Small intestine (tissue), 7 donors: ENCODE data around the gene CEP112. TPM values are rescaled to one million over a fixed set of nuclear protein-coding genes. Genes with fewer than 3 reads are reported as not detected.

Experiments used
- DNase-seq, 2 donors: peaks; one replicate each; pipeline versions ENCODE4 v3.0.0 to v3.0.0-alpha.2; 2013
- FAIRE-seq: peaks from 2 replicates; lab custom pipeline; 2012; peaks lifted over from hg19 to GRCh38; lab: Jason Lieb, UNC
- H3K27ac ChIP-seq, 3 donors: one replicate each; pipeline ENCODE4 v1.5.1; 2013; ENCODE audit warnings: low read length in 2 of 3, mild to moderate bottlenecking in 2 of 3, control low read depth in 1 of 3, inconsistent platforms in 1 of 3, low read depth in 1 of 3, moderate library complexity in 1 of 3
- H3K27me3 ChIP-seq, 3 donors: one replicate each; pipeline ENCODE4 v1.6.1; 2013; ENCODE audit warnings: low read length in 3 of 3, inconsistent platforms in 1 of 3; ENCODE audit not compliant: control insufficient read depth in 3 of 3, insufficient read depth in 3 of 3
- H3K36me3 ChIP-seq, 3 donors: one replicate each; pipeline ENCODE4 v1.6.1; 2013; ENCODE audit warnings: low read length in 3 of 3, inconsistent platforms in 1 of 3, low read depth in 1 of 3, mild to moderate bottlenecking in 1 of 3, moderate library complexity in 1 of 3; ENCODE audit not compliant: control insufficient read depth in 3 of 3, insufficient read depth in 2 of 3
- H3K4me1 ChIP-seq, 3 donors: one replicate each; pipeline ENCODE4 v1.6.1; 2013; ENCODE audit warnings: low read length in 2 of 3, inconsistent platforms in 1 of 3, low read depth in 1 of 3, mild to moderate bottlenecking in 1 of 3, moderate library complexity in 1 of 3; ENCODE audit not compliant: control insufficient read depth in 3 of 3, insufficient read depth in 2 of 3
- H3K4me3 ChIP-seq, 3 donors: one replicate each; pipeline ENCODE4 v1.5.1; 2013; ENCODE audit warnings: low read length in 3 of 3, control low read depth in 1 of 3, inconsistent platforms in 1 of 3, low read depth in 1 of 3, mild to moderate bottlenecking in 1 of 3, moderate library complexity in 1 of 3
- H3K9me3 ChIP-seq, 2 donors: one replicate each; pipeline ENCODE4 v1.6.1; 2013; ENCODE audit warnings: low read depth in 1 of 2, low read length in 1 of 2; ENCODE audit not compliant: control insufficient read depth in 2 of 2, insufficient read depth in 1 of 2
- WGBS, 3 donors: extraction: QIAGEN DNeasy Blood & Tissue Kit; methylation state at CpG; one replicate each; pipeline ENCODE4 v1.1.7; 2013; 5-methylcytosine and 5-hydroxymethylcytosine counted together
- polyA plus RNA-seq, 4 donors: library from polyadenylated mRNA; stranded (reverse) in 3 of 4; unstranded in 1 of 4; fragments of 200-250 nt in 3 of 4; fragments of 120-200 nt in 1 of 4; gene quantifications; one replicate each; pipeline versions ENCODE4 v1.2.1 to v1.2.3, GENCODE V29; 2013
- donor health status: healthy with polysubstance abuse.
- donor health status: control.
- donor health status: control.
- donor health status: Bipolar disorder and iron deficiency.
- donor health status: healthy.

Gene CEP112
- polyA plus RNA-seq, 4 donors: 2.4 to 3.6 (median 3.5) TPM; not detected in 1

DNA sequence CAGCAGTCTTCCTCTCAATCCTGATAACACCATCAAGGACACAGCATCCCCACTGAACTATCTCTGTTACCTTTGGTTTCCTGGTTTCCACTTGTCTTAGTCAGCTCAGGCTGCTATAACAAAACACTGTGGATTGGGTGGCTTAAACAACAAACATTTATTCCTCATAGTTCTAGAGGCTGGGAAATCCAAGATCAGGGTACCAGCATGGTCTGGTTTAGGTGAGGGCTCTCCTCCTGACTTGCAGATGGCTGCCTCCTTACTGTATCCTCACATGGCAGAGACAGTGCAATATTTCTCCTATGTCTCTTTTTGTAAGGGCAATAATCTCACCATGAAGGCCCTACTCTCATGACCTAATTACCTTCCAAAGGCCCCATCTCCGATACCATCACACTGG is 527.2 kb downstream of the CEP112 start:
- H3K27ac ChIP-seq: no peak overlapping the region
- H3K9me3 ChIP-seq: no peaks in the 10 kb centered on the region
- no peaks in the 10 kb centered on the region for H3K4me1 ChIP-seq
- DNase-seq (no peak), FAIRE-seq (no peak)
- H3K36me3 ChIP-seq: no peaks in the 10 kb centered on the region
- H3K27me3 ChIP-seq: no peaks in the 10 kb centered on the region
- 95 to 100% (median 96%) methylated on average over 1 of the region's 1 CpG for WGBS, 3 donors
- H3K4me3 ChIP-seq: no peak overlapping the region

DNA sequence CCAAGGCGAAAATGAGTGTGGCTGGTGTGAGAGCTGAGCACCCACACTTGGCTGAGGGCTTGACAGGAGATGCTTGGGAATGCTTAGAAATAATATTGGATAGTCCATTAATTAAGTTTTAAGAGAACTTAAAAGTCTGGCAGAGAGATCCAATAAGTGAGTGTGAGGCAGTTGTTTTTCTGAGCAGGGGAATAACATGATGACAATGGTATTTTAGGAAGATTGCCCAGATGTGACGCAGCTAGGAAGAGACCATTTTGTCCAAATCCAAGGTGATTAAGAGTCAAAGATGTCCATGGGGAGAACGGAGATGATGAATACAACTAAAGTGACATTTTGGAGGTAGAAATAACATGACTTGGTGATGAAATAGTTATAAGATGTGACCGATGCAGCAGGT is 527.7 kb downstream of the CEP112 start:
- H3K36me3 ChIP-seq: no peaks in the 10 kb centered on the region
- 92 to 97% (median 95%) methylated on average over 4 of the region's 4 CpGs for WGBS, 3 donors
- no peaks in the 10 kb centered on the region for H3K9me3 ChIP-seq
- H3K27ac ChIP-seq: no peak overlapping the region
- no peak overlapping the region for H3K4me3 ChIP-seq
- H3K27me3 ChIP-seq: no peaks in the 10 kb centered on the region
- DNase-seq: no peak
- no peaks in the 10 kb centered on the region for H3K4me1 ChIP-seq
- no peak for FAIRE-seq

DNA sequence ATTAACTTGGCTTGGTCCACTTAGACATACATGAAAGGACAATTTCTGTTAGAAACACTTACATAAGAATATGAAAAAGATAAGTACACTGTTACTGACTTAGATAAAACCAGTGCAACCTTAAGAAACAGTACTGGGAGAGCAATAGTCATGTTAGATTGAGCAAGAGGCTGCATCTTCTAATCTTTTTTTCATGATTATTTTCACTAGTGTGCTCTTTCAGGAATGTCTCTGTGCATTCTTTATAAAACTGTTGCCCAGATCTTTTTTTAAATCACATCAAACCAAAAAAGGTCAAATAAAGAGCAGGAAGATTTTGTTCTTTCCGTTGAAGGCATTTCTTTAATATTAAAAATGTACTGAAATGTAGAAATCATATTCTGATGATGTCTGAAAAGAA is 529.7 kb downstream of the CEP112 start:
- Histone ChIP-seq H3K4me1 (no peaks in the 10 kb centered on the region), H3K9me3 (no peaks in the 10 kb centered on the region), H3K27me3 (no peaks in the 10 kb centered on the region), H3K27ac (no peak overlapping the region), H3K36me3 (no peaks in the 10 kb centered on the region), H3K4me3 (no peak overlapping the region)
- WGBS, 3 donors: 76 to 93% (median 82%) methylated on average over 1 of the region's 1 CpG
- FAIRE-seq (no peak), DNase-seq (no peak)

DNA sequence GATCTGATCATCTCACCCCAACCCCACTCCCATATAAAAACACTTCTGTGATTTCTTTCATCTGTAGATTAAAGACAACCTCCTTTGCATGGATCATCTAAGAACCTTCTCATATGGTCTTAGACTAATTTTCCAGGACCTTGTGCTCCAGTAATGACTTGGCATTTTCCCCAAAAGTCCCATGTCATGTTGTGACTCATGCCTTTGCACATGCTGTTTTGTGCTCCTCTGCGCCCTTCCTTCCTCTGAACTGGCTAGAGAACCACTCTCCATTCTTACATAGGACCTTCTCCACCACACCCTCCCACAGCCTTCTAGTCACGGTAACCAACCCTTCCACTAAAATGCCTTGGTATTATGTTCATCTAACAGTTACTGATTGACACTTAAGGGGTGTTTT is 531.0 kb downstream of the CEP112 start:
- WGBS, 3 donors: 87 to 91% (median 90%) methylated on average over 2 of the region's 2 CpGs
- Histone ChIP-seq H3K36me3 (no peaks in the 10 kb centered on the region), H3K27me3 (no peaks in the 10 kb centered on the region), H3K27ac (no peak overlapping the region), H3K4me1 (no peaks in the 10 kb centered on the region), H3K4me3 (no peak overlapping the region), H3K9me3 (no peaks in the 10 kb centered on the region)
- FAIRE-seq (no peak), DNase-seq (no peak)

DNA sequence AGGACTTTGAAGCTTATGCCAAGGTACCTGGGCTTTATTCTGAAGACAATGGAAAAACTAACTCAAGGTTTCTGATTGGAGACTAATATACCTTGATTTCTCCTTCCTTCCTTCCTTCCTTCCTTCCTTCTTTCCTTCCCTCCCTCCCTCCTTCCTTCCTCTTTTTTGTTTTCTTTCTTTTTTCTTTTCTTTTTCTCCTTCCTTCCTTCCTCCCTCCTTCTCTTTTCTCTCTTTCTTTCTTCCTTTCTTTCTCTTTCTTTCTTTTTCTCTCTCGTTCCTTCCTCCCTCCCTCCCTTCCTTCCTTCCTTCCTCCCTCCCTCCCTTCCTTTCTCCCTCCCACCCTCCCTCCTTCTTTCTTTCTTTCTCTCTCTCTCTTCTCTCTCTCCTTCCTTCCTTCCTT is 531.9 kb downstream of the CEP112 start:
- WGBS, 3 donors: 80 to 86% (median 84%) methylated on average over 1 of the region's 1 CpG
- Histone ChIP-seq H3K9me3 (no peaks in the 10 kb centered on the region), H3K4me1 (no peaks in the 10 kb centered on the region), H3K27ac (no peak overlapping the region), H3K27me3 (no peaks in the 10 kb centered on the region), H3K4me3 (no peak overlapping the region), H3K36me3 (no peaks in the 10 kb centered on the region)
- FAIRE-seq (no peak), DNase-seq (no peak)

DNA sequence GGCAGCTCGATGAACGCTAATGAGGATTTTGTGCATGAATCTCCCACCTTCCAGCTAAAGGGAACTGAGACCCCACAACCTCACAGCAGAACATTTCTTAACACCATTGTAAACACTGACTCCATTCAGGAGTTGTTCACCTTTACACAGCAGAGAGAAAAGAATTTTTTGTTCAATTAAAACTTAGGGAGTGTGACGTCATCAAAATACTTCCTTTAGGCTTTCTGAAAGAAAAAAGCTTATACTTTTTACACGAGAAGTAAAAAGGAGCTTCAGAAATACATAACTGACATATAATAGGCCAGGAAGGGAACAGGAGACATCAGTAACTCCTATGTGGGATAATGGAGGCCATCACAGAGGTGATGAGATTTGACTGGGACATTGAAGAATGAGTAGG is 532.4 kb downstream of the CEP112 start:
- Histone ChIP-seq H3K4me1 (no peaks in the 10 kb centered on the region), H3K36me3 (no peaks in the 10 kb centered on the region), H3K27ac (no peak overlapping the region), H3K4me3 (no peak overlapping the region), H3K27me3 (no peaks in the 10 kb centered on the region), H3K9me3 (no peaks in the 10 kb centered on the region)
- FAIRE-seq: no peak
- WGBS, 3 donors: 91 to 94% (median 92%) methylated on average over 4 of the region's 4 CpGs
- no peak for DNase-seq

DNA sequence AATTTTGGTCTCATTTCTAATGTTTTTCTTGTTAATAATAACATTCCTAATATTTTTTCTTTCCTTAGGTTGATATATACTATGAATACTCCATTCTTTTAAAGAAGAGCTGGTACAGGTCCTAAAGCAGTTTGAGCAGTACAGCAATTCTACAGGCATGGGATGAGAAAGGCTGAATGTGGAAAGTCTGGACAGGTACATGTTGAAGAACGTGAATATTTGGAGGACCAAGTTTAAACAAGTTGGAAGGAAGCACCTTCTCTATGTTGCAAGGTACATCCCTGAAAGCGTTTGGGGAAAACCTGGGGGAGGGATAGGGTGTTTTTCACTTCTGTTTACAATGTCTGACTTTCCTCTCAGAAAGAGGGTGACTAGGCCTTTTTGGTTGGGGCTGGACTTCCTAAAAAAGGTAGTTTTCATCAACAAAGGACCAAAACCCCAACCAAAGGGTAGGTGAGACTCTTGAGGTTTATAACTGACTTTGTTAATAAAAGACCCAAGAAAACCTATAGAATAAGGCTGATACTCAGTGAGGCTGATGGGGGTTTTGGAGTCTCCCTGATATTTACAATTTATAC is 534.6 kb downstream of the CEP112 start:
- FAIRE-seq: no peak
- Histone ChIP-seq H3K9me3 (no peaks in the 10 kb centered on the region), H3K27ac (no peak overlapping the region)

DNA sequence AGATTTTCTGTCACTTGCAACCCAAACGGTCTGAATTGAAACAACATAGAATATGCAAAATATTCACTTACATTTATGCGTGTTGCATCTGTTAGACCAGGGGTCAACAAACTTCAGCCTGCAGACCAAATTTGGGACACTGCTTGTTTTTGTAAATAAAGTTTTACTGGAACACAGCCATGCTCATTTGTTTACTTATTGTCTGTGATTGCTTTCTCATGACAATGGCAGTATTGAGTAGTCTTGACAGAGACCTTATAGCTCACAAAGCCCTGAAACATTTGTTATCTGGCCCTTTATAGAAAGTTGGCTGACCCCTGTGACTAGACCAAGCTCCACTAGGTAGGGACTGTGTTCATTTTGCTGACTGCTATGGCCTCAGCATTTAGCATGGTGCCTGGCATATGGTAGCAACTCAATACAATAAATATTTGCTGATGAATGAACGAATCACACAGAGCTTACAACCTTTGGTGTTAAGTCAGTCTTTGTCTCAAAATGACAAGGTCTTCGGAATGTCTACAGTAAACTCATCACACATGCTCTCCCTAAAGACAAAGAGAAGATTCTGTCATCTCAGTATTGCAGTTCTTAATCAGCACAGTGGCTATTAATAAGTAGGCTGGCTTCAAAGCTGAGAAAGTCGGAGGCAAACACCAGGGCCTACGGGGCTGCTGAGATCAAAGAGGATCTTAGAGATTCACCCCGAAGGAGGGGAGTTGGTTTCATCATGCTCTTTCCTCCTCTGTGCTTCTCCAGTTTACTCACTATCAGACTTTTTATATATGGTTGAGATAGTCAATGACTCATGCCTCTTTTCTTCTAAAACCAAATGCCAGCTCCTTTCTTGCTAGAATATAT is 535.3 kb downstream of the CEP112 start:
- H3K9me3 ChIP-seq: no peaks in the 10 kb centered on the region
- WGBS, 3 donors: 52 to 70% (median 68%) methylated on average over 7 of the region's 7 CpGs
- H3K27me3 ChIP-seq: no peaks in the 10 kb centered on the region
- no peak for DNase-seq
- no peaks in the 10 kb centered on the region for H3K36me3 ChIP-seq
- no peaks in the 10 kb centered on the region for H3K4me1 ChIP-seq
- no peak for FAIRE-seq
- no peak overlapping the region for H3K4me3 ChIP-seq
- no peak overlapping the region for H3K27ac ChIP-seq

More for the DNA sequence above, 534.6 kb downstream of the CEP112 start:
- no peaks in the 10 kb centered on the region for H3K4me1 ChIP-seq
- WGBS, 3 donors: 75 to 88% (median 77%) methylated on average over 2 of the region's 2 CpGs
- DNase-seq: no peak
- H3K4me3 ChIP-seq: no peak overlapping the region
- H3K36me3 ChIP-seq: no peaks in the 10 kb centered on the region
- no peaks in the 10 kb centered on the region for H3K27me3 ChIP-seq
